GM18499 (cell line): ENCODE data around the gene CD2BP2.

Experiments
- ATAC-seq: cut with Tn5 transposase; IDR thresholded peaks from one replicate; pipeline ENCODE4 v1.9.1; 2021; ENCODE audit warnings: moderate number of reproducible peaks; ENCODE audit not compliant: insufficient read depth, unreplicated experiment

Gene CD2BP2

GRCh38 chr16:30365200-30365599 lies 10.1 kb upstream of the CD2BP2 start:
- ATAC-seq, result no peak

DNA sequence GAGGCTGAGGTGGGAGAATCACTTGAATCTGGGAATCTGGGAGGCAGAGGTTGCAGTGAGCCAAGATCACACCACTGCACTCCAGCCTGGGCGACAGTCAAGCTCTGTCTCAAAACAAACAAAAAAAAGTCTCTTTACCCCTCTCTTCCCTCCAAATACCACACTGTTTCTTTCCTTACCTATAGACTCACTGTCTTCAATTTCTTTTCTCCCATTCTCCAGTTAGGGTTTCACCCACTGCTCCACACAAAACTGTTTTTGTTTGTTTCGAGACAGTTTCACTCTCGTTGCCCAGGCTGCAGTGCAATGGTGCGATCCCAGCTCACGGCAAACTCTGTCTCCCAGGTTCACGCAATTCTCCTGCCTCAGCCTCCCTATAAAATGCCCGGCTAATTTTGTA lies 6.1 kb upstream of the CD2BP2 start:
- no peak for ATAC-seq

DNA sequence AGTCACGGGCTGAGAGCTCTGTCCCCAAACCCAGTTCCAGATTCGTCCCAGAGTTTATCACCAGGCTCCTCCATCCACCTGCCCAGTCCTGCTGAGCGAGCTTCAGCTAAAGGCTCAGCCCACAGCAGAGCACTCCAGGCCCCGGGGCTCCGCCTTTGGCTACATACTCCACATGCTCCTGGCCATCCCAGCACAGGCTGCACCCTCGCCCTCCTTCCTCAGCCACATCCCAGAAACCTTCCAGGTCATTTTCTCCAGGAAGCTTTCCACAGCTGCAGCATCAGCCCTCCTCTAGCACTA lies 4.7 kb upstream of the CD2BP2 start:
- ATAC-seq, result no peak

DNA sequence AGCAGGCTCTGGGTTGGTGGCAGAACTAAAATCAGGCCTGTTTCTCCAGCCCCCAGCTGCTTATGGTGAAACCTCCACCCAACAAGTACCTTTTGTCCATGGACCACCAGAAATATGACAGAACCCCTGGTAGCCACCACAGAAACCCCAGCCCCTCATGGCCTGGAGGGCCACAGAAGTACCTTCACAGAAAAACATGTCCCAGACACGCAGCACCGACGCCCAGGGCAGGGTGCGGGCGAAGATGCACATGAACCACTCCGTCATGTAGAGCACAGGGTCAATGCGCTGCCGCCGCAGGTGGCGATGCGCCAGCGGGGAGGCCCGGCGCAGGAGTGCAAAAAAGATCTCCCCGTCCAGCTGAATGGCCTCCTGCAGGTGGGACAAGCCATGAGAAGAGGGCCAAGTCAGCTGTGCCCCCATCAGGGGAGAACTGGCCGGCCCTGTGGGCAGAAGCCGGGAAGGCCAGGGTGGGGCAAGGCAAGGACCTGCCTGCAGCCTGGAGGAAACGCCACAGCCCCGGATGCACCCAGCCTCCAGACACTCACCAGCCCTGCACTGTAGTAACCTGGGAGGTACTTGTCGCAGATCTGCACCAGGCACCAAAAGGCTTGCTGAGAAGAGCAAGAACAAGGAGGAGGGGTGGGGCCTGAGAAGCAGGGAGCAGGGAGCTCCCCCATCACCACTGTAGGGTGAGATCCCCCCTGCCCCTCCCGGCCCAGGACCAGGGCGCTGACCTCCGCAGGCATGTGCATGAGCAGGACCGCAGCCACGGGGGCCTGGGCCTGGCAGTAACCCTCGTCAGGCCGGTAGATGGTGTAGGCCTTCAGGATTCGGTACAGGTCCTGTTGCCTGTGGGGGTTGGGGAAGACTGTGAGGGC lies 4.1 kb upstream of the CD2BP2 start:
- no peak for ATAC-seq

DNA sequence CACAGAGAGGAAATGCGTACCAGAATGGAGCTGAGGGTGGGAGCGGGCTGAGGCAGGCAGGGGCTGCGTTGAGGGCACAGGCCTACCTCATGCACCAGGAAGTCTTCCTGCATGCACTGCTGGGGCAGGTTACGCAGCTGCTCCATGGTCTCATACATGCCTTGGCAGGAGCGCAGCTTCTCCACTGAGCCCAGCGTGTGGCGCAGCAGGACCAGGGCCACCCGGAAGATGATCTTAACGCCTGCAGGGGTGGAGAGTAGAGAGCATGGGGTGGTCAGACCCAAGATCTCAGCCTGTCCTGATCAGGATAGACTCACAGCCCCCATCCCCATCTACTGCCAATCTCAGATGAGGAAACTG lies 3.4 kb upstream of the CD2BP2 start:
- no peak for ATAC-seq

GRCh38 chr16:30357715-30358576 lies 2.8 kb upstream of the CD2BP2 start:
- no peak for ATAC-seq

- ATAC-seq, result no peak
These were observed 2.1 kb upstream of the CD2BP2 start for GRCh38 chr16:30357085-30357714.

GRCh38 chr16:30356401-30357084 lies 1.4 kb upstream of the CD2BP2 start:
- no peak for ATAC-seq

GRCh38 chr16:30355954-30356308 lies 823 bp upstream of the CD2BP2 start:
- ATAC-seq, result no peak

GRCh38 chr16:30354423-30355143 lies 525 bp downstream of the CD2BP2 start:
- no peak for ATAC-seq

DNA sequence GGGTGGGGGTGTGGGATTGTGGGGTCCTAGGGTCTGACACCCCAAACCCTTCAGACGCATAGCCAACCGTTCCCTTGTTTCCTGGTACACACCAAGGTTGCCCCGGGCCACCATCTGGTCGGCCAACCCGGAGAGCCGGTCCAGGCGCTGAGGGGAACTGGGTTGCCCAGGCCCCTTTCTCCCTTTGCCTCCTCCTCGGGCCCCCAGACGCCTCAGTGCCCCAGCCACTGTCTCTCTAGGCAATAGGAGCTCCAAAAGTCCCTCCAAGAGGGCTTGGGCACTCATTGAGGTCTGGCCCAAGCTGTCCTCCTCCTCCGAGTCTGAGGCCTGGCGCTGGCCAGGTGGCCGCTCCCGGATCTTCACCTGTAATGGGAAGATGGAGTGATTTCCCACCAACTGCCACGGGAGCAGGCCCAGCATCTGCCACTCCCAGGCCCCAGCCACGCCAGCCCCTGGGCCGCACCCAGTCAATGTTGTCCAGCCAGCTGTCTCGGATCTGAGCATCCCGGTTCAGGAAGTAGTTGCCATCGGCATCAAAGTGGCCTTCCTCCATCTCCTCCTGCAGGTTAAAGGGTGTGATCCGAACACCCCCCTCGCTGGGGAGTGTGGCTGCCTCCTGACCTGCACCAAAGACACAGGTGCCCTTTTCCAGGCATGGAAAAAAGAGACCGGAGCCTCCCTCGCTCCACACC lies 1.5 kb downstream of the CD2BP2 start:
- no peak for ATAC-seq

DNA sequence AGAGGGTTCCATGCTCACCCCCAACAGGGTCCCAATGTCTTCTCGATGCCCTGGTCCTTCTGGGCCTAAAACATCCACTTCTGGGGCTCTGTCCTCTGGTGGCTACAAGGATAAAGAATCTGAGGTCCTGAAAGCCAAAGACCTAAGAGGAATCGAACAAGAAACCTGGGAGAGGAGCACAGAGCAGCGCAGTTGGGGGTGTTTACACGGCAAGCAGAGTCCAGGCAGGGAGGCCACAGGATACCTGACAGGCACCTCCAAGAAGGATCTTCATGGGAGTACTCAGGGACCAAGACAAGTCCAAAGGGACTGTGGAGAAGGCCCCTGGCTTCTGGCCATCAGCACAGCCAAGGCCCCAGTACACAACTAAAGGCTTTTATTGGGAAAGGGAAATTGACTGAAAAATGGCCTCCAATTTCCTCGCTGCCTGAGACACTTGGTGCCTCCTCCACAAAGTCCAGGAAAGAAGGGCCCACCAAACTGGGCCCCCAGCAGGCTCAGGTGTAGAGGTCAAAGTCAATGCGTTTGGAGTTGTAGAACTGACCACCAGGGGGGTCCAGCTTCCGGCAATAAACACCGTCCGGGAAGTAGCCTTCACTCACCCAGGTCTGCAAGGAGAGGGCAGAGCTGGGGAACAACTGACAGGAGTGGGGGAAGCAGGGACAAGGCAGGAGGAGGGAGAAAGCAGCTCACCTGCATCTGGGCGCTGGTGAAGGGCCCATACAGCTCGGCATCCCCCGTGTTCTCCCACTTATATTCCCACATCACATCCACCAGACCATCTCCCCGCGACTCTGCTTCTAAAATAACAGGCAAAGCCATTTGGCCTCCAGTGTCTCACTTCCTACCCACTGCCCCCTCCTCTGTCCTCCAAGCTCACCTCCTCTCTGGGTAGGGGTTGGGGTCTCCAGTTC lies 2.4 kb downstream of the CD2BP2 start:
- ATAC-seq, result no peak

- ATAC-seq, result no peak
These were observed 3.3 kb downstream of the CD2BP2 start for GRCh38 chr16:30351586-30352419.

DNA sequence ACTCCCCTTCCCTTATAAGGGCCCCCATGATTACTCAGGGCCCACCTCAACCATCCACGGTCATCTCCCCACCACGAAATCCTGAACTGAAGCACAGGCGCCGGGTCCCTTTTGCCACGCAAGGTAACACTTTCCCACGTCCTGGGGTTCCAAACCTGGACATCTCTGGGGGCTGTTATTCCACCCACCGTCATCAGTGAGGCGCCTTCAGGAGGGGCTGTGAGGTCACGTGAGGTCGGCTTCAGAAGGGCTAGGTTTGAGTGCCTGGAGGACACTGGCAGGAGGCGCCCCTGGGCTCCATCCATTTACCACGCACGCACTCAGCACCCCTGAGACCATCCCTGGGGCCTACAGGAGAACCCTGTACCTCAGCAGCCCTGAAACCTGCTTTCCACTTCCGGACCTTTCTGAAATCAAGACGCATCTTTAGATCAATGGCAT lies 4.1 kb downstream of the CD2BP2 start:
- ATAC-seq, result no peak

GRCh38 chr16:30350134-30350871 lies 4.8 kb downstream of the CD2BP2 start:
- no peak for ATAC-seq

DNA sequence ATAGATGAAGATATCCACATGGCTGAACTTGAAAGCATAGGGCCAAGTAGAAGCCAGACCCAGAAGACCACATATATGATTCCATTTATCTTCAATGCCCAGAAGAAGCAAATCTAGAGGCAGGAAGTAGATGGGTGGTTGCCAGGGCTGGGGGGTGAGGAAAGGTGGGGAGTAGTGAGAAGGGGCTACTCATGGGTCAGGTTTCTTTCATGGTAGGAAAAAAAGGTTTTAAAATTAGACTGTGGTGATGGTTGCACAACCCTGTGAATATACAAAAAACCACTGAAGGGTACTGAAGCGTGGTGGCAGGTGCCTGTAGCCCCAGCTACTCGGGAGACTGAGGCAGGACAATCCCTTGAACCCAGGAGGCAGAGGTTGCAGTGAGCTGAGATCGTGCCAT lies 5.4 kb downstream of the CD2BP2 start:
- ATAC-seq, result no peak

DNA sequence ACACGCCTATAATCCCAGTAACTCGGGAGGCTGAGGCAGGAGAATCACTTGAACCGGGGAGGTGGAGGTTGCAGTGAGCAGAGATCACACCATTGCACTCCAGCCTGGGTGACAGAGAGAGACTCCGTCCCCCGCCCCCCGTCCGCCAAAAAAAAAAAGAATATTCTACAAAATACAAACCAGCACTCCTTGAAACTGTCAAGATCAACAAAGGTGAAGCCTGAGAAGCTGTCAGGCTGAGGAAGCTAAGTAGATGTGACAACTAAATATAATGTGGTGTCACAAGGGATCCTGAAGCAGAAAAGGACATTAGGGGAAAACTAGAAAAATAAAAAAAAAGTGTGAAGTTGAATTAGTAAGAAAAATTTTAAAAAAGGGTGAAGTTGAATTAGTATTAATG lies 6.2 kb downstream of the CD2BP2 start:
- ATAC-seq, result no peak
